PC-9 (cell line): ENCODE measurements around the gene SCRT2.

Experiments used
- EZH2 ChIP-seq: fragments of 200-600 bp; sonication (generic); IDR thresholded peaks from 2 replicates; pipeline ENCODE4 v1.8.0; 2017; ENCODE audit warnings: antibody characterized with exemption, low read depth
- TF ChIP-seq, protein P1 (sequence below): fragments of 200-600 bp; sonication (generic); conservative IDR thresholded peaks from 2 replicates; pipeline ENCODE4 v1.6.1; 2017; ENCODE audit warnings: mixed run types, antibody characterized with exemption, mild to moderate bottlenecking, moderate library complexity

GRCh38 chr20:653110-653589 is 22.5 kb downstream of the SCRT2 start, which contains the start of gene SRXN1:
- TF ChIP-seq EZH2 = no peak
- TF ChIP-seq, protein P1, sequence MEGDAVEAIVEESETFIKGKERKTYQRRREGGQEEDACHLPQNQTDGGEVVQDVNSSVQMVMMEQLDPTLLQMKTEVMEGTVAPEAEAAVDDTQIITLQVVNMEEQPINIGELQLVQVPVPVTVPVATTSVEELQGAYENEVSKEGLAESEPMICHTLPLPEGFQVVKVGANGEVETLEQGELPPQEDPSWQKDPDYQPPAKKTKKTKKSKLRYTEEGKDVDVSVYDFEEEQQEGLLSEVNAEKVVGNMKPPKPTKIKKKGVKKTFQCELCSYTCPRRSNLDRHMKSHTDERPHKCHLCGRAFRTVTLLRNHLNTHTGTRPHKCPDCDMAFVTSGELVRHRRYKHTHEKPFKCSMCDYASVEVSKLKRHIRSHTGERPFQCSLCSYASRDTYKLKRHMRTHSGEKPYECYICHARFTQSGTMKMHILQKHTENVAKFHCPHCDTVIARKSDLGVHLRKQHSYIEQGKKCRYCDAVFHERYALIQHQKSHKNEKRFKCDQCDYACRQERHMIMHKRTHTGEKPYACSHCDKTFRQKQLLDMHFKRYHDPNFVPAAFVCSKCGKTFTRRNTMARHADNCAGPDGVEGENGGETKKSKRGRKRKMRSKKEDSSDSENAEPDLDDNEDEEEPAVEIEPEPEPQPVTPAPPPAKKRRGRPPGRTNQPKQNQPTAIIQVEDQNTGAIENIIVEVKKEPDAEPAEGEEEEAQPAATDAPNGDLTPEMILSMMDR = peak; percentile 46; the same call in 1 of the 2 replicates
